ENCODE data around the gene CSTB.

Gene CSTB

DNA sequence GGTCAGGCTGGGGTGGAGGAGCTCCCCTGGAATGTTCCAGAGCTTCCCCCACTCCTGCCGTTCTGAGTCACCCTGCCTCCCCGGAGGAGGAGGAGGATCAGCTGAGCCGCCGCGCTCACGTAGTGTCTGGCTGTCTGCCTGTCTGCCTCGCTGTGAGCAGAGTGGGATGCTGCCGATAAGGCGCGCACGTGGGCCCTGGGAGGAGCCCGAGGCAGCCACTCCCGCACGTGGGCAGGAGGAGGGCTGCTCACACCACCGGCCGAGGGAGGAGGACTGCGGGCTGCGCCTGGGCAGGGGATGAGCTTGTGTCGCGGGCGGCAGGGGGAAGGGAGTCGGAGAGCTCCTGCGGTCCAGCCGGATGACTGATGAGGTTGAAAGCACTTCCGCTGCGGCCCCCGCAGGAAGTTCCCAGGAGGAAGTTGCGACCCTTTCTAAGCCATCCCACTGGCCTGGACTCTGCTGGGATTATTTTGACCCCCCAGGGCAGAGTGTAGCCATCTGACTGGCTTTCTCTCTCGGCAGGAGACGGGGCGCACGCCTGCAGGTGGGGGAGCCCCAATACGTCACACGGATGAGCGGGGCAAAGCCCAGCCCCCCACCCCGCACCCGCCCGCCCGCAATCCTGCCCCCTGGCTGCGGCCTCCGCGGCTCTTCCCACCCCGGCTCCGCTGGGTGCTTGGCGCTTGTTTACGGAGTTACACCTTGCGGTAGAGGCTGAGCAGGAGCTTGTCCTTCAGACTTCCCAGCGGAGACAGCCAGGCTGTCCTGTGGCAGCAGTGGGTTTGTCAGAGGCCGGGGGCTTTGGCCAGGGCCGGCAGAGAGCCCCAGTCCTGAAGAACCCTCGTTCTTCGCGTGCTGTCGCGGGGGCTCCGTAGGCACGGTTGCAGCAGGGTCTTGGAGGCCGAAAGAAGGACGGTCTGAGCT is 47.4 kb downstream of the CSTB start:
- Histone ChIP-seq H3K4me3 (ENCODE audit: low read length, poor library complexity, severe bottlenecking) (peak overlapping the region; percentile 57), H3K79me2 (ENCODE audit: insufficient read depth, low read length) (peaks cover 60% of the 10 kb centered on the region), H3K9me3 (ENCODE audit: insufficient read depth, low read depth, low read length) (no peaks in the 10 kb centered on the region), H4K20me1 (ENCODE audit: insufficient read depth, low read length, poor library complexity, severe bottlenecking) (peaks cover 15% of the 10 kb centered on the region), H3K9ac (ENCODE audit: low read depth, low read length, poor library complexity, severe bottlenecking) (peak overlapping the region; percentile 60), H3F3A (ENCODE audit: low read depth) (peaks cover 5% of the 10 kb centered on the region; the same call in 1 of the 2 replicates), H3K4me1 (ENCODE audit: insufficient read depth, low read length, poor library complexity, severe bottlenecking) (peaks cover 24% of the 10 kb centered on the region), H2AFZ (ENCODE audit: low read length) (0 out of 2 replicates have a peak overlapping the region, but pooled peaks have one; percentile 11), H3K36me3 (ENCODE audit: insufficient read depth, low read length) (no peaks in the 10 kb centered on the region; the same call in 1 of the 2 replicates), H3K9me2 (replicated peaks; ENCODE audit: low read depth, low read length) (no peaks in the 10 kb centered on the region), H3K27me3 (ENCODE audit: insufficient read depth, low read length, poor library complexity, severe bottlenecking) (no peaks in the 10 kb centered on the region), H3K4me2 (ENCODE audit: low read depth, low read length, poor library complexity, severe bottlenecking) (peak overlapping the region; percentile 78)
- no peak for TF ChIP-seq EZH2phosphoT487 (IDR thresholded peaks at IDR 0.05; ENCODE audit: borderline replicate concordance)
- TF ChIP-seq, protein P1, sequence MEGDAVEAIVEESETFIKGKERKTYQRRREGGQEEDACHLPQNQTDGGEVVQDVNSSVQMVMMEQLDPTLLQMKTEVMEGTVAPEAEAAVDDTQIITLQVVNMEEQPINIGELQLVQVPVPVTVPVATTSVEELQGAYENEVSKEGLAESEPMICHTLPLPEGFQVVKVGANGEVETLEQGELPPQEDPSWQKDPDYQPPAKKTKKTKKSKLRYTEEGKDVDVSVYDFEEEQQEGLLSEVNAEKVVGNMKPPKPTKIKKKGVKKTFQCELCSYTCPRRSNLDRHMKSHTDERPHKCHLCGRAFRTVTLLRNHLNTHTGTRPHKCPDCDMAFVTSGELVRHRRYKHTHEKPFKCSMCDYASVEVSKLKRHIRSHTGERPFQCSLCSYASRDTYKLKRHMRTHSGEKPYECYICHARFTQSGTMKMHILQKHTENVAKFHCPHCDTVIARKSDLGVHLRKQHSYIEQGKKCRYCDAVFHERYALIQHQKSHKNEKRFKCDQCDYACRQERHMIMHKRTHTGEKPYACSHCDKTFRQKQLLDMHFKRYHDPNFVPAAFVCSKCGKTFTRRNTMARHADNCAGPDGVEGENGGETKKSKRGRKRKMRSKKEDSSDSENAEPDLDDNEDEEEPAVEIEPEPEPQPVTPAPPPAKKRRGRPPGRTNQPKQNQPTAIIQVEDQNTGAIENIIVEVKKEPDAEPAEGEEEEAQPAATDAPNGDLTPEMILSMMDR (conservative IDR thresholded peaks at IDR 0.05; ENCODE audit: low read length) = no peak

DNA sequence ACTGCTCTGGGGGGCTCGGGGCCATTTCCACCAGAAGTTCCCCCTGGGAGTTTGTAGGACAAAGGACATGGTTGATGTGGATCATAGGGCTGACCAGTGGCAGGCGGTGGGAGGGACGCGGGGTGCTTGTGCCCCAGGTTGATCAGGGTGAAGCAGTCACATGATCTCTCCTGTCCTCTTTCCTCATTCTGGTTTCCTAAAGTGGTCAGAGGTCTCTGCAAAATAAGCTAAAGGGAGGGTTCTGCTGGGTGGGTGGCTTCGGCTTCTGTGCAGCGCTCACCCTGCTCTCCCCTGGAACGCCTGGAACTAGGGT is 48.0 kb downstream of the CSTB start:
- H4K20me1 ChIP-seq (ENCODE audit: insufficient read depth, low read length, poor library complexity, severe bottlenecking) = peaks cover 15% of the 10 kb centered on the region
- H3K4me2 ChIP-seq (ENCODE audit: low read depth, low read length, poor library complexity, severe bottlenecking) = peak overlapping the region; percentile 78
- H3K36me3 ChIP-seq (ENCODE audit: insufficient read depth, low read length) = no peaks in the 10 kb centered on the region; the same call in 1 of the 2 replicates
- no peaks in the 10 kb centered on the region for H3K27me3 ChIP-seq (ENCODE audit: insufficient read depth, low read length, poor library complexity, severe bottlenecking)
- no peaks in the 10 kb centered on the region for H3K9me2 ChIP-seq (replicated peaks; ENCODE audit: low read depth, low read length)
- 0 out of 2 replicates have a peak overlapping the region, but pooled peaks have one; percentile 11 for H2AFZ ChIP-seq (ENCODE audit: low read length)
- H3F3A ChIP-seq (ENCODE audit: low read depth) = peaks cover 5% of the 10 kb centered on the region; the same call in 1 of the 2 replicates
- H3K4me1 ChIP-seq (ENCODE audit: insufficient read depth, low read length, poor library complexity, severe bottlenecking) = peaks cover 24% of the 10 kb centered on the region
- TF ChIP-seq EZH2phosphoT487 (IDR thresholded peaks at IDR 0.05; ENCODE audit: borderline replicate concordance) = no peak
- TF ChIP-seq, protein P1 (conservative IDR thresholded peaks at IDR 0.05; ENCODE audit: low read length) = no peak
- no peaks in the 10 kb centered on the region for H3K9me3 ChIP-seq (ENCODE audit: insufficient read depth, low read depth, low read length)
- H3K4me3 ChIP-seq (ENCODE audit: low read length, poor library complexity, severe bottlenecking) = peak overlapping the region; percentile 57
- peak overlapping the region; percentile 60 for H3K9ac ChIP-seq (ENCODE audit: low read depth, low read length, poor library complexity, severe bottlenecking)
- peaks cover 66% of the 10 kb centered on the region for H3K79me2 ChIP-seq (ENCODE audit: insufficient read depth, low read length)

DNA sequence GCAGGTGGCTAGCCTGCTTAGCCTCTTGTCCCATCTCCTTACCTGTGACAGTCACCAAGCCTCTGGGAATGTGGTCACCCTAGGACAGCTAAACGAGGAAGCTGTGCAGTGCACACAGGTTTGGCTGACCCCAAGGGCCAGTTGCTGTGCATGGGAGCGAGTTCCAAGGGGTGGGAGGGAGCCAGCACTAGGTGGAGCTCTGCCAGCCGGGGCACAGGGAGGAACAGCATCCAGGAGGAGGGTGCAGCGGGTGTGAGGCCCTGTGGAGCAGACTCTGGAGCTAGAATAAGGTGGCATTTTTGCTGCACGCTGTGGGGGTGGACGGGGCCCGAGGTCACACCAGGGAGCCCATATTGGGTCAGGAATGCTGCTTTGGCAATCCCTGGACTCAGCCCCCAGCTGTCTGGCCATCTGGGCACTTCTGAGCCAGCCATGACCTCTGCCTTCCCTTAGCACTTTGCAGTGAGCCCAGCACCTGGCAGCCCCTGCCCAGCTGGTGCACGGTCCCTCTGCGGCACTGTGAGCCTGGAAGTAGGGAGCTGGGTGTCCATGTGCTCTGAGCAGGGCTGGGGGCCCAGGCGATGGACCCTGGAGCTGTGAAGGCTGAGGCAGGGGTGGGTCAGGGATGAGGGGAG is 48.5 kb downstream of the CSTB start:
- peaks cover 15% of the 10 kb centered on the region for H4K20me1 ChIP-seq (ENCODE audit: insufficient read depth, low read length, poor library complexity, severe bottlenecking)
- H3K9me2 ChIP-seq (replicated peaks; ENCODE audit: low read depth, low read length) = no peaks in the 10 kb centered on the region
- H3K9ac ChIP-seq (ENCODE audit: low read depth, low read length, poor library complexity, severe bottlenecking) = peak overlapping the region; percentile 60
- peaks cover 24% of the 10 kb centered on the region for H3K4me1 ChIP-seq (ENCODE audit: insufficient read depth, low read length, poor library complexity, severe bottlenecking)
- no peak overlapping the region for H2AFZ ChIP-seq (ENCODE audit: low read length)
- H3K9me3 ChIP-seq (ENCODE audit: insufficient read depth, low read depth, low read length) = no peaks in the 10 kb centered on the region
- peaks cover 67% of the 10 kb centered on the region for H3K79me2 ChIP-seq (ENCODE audit: insufficient read depth, low read length)
- peaks cover 5% of the 10 kb centered on the region; the same call in 1 of the 2 replicates for H3F3A ChIP-seq (ENCODE audit: low read depth)
- no peaks in the 10 kb centered on the region for H3K27me3 ChIP-seq (ENCODE audit: insufficient read depth, low read length, poor library complexity, severe bottlenecking)
- peak overlapping the region; percentile 57 for H3K4me3 ChIP-seq (ENCODE audit: low read length, poor library complexity, severe bottlenecking)
- peak overlapping the region; percentile 78 for H3K4me2 ChIP-seq (ENCODE audit: low read depth, low read length, poor library complexity, severe bottlenecking)
- no peaks in the 10 kb centered on the region; the same call in 1 of the 2 replicates for H3K36me3 ChIP-seq (ENCODE audit: insufficient read depth, low read length)
- TF ChIP-seq EZH2phosphoT487 (IDR thresholded peaks at IDR 0.05; ENCODE audit: borderline replicate concordance) = no peak
- TF ChIP-seq, protein P1 (conservative IDR thresholded peaks at IDR 0.05; ENCODE audit: low read length) = peak; percentile 42; the same call in 1 of the 2 replicates

Measured in Loucy (cell line).